Suprapubic skin (tissue), 4 donors: ENCODE results near the gene LDB2.

Experiments
- EP300 ChIP-seq: sonication (generic); formaldehyde crosslinking; IDR thresholded peaks from one replicate; pipeline ENCODE4 v1.6.1; 2017; ENCODE audit warnings: antibody characterized with exemption
- POLR2A ChIP-seq, 2 donors: fragments of 450-650 bp; IDR thresholded peaks; one replicate each; pipeline ENCODE4 v1.6.1; 2017; ENCODE audit warnings: antibody characterized with exemption in 2 of 2, mild to moderate bottlenecking in 2 of 2, moderate library complexity in 2 of 2
- POLR2AphosphoS5 ChIP-seq, 3 donors: sonication (generic); formaldehyde crosslinking; IDR thresholded peaks; one replicate each; pipeline ENCODE4 v1.6.1; 2017; ENCODE audit warnings: antibody characterized with exemption in 3 of 3
- TF ChIP-seq, protein P1 (sequence below), 2 donors: fragments of 200-600 bp in 1 of 2; fragments of 450-650 bp in 1 of 2; sonication (generic) in 1 of 2; IDR thresholded peaks; one replicate each; pipeline ENCODE4 v1.5.1; 2016 to 2019; ENCODE audit warnings: antibody characterized with exemption in 2 of 2, mild to moderate bottlenecking in 1 of 2, moderate library complexity in 1 of 2

DNA sequence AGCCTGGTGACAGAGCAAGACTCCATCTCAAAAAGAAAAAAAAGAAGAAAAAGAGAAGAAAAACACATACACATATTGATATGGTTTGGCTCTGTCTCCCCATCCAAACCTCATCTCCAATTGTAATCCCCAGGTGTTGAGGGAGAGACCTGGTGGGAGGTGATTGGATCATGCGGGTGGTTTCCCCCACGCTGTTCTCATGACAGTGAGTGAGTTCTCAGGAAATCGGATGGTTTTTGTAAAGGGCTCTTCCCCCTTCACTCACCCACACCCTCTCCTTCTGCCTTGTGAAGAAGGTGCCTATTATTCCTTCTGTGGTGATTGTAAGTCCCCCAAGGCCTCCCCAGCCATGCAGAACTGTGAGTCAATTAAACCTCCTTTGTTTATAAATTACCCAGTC is 68.4 kb downstream of the LDB2 start:
- TF ChIP-seq, protein P1, sequence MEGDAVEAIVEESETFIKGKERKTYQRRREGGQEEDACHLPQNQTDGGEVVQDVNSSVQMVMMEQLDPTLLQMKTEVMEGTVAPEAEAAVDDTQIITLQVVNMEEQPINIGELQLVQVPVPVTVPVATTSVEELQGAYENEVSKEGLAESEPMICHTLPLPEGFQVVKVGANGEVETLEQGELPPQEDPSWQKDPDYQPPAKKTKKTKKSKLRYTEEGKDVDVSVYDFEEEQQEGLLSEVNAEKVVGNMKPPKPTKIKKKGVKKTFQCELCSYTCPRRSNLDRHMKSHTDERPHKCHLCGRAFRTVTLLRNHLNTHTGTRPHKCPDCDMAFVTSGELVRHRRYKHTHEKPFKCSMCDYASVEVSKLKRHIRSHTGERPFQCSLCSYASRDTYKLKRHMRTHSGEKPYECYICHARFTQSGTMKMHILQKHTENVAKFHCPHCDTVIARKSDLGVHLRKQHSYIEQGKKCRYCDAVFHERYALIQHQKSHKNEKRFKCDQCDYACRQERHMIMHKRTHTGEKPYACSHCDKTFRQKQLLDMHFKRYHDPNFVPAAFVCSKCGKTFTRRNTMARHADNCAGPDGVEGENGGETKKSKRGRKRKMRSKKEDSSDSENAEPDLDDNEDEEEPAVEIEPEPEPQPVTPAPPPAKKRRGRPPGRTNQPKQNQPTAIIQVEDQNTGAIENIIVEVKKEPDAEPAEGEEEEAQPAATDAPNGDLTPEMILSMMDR (IDR thresholded peaks at IDR 0.05): no peak
- TF ChIP-seq POLR2AphosphoS5 (IDR thresholded peaks at IDR 0.05) (no peak), POLR2A (IDR thresholded peaks at IDR 0.05) (no peak), EP300 (no peak)
